Bronchial epithelial cell (primary cell): ENCODE data around the gene ADAM12. TPM values are rescaled to one million over a fixed set of nuclear protein-coding genes. Genes with fewer than 3 reads are reported as not detected.

Experiments used
- DNase-seq: peaks from one replicate; pipeline ENCODE4 v3.0.0-alpha.2; 2010; ENCODE audit warnings: low read depth
- FAIRE-seq: peaks from 2 replicates; lab custom pipeline; 2011; peaks lifted over from hg19 to GRCh38; lab: Jason Lieb, UNC
- H3K27me3 ChIP-seq: 2 replicates; pipeline ENCODE4 v1.5.1; 2011; ENCODE audit warnings: low read length; ENCODE audit not compliant: control insufficient read depth, insufficient read depth
- H3K36me3 ChIP-seq: 2 replicates; pipeline ENCODE4 v1.5.1; 2011; ENCODE audit warnings: low read length; ENCODE audit not compliant: control insufficient read depth, insufficient read depth
- H3K4me3 ChIP-seq: 2 replicates; pipeline ENCODE4 v1.5.1; 2011; ENCODE audit warnings: mild to moderate bottlenecking, low read depth, low read length, control low read depth
- CTCF ChIP-seq: IDR thresholded peaks from 2 replicates; pipeline ENCODE4 v1.5.1; 2011; ENCODE audit warnings: mild to moderate bottlenecking, moderate library complexity, low read length, control low read depth, inconsistent platforms; ENCODE audit not compliant: insufficient read depth, severe bottlenecking
- total RNA-seq: library from RNA; depleted of rRNA; stranded (reverse); fragments of >200 nt; gene quantifications from 2 replicates; pipeline ENCODE4 v1.2.1, GENCODE V29; 2014

The ADAM12 gene
- total RNA-seq, 1 donor from 2014 or later = 1.8 TPM

- H3K36me3 ChIP-seq = no peaks in the 10 kb centered on the region
- no peak for DNase-seq
- no peak for TF ChIP-seq CTCF
- H3K4me3 ChIP-seq = no peak overlapping the region
- H3K27me3 ChIP-seq = no peaks in the 10 kb centered on the region
- no peak for FAIRE-seq
These were observed 305.3 kb downstream of the ADAM12 start for GRCh38 chr10:126083009-126083408.

- Histone ChIP-seq H3K4me3 (no peak overlapping the region), H3K27me3 (no peaks in the 10 kb centered on the region), H3K36me3 (no peaks in the 10 kb centered on the region)
- TF ChIP-seq CTCF = no peak
- FAIRE-seq = no peak
- DNase-seq = no peak
These were observed 306.3 kb downstream of the ADAM12 start for GRCh38 chr10:126081841-126082466.

- TF ChIP-seq CTCF = no peak
- FAIRE-seq (no peak), DNase-seq (no peak)
- no peaks in the 10 kb centered on the region for H3K36me3 ChIP-seq
- H3K27me3 ChIP-seq = no peaks in the 10 kb centered on the region
- no peak overlapping the region for H3K4me3 ChIP-seq
These were observed 307.3 kb downstream of the ADAM12 start for GRCh38 chr10:126080879-126081411.

- FAIRE-seq (no peak), DNase-seq (no peak)
- Histone ChIP-seq H3K4me3 (no peak overlapping the region), H3K36me3 (no peaks in the 10 kb centered on the region), H3K27me3 (no peaks in the 10 kb centered on the region)
- no peak for TF ChIP-seq CTCF
These were observed 307.9 kb downstream of the ADAM12 start for GRCh38 chr10:126080291-126080825.

- no peak for FAIRE-seq
- TF ChIP-seq CTCF = no peak
- H3K36me3 ChIP-seq = no peaks in the 10 kb centered on the region
- H3K4me3 ChIP-seq = no peak overlapping the region
- DNase-seq = peak; percentile 99
- H3K27me3 ChIP-seq = no peaks in the 10 kb centered on the region
These were observed 313.3 kb downstream of the ADAM12 start for GRCh38 chr10:126075009-126075408.
